HG02642 (cell line): Measurements from ENCODE around the gene CYFIP2.

Source experiments
- ATAC-seq: cut with Tn5 transposase; IDR thresholded peaks from one replicate; pipeline ENCODE4 v1.9.1; 2021; ENCODE audit warnings: mild to moderate bottlenecking; ENCODE audit not compliant: unreplicated experiment, poor library complexity

Gene CYFIP2

GRCh38 chr5:157350939-157351801 lies 85.2 kb downstream of the CYFIP2 start:
- ATAC-seq: peak; percentile 74

DNA sequence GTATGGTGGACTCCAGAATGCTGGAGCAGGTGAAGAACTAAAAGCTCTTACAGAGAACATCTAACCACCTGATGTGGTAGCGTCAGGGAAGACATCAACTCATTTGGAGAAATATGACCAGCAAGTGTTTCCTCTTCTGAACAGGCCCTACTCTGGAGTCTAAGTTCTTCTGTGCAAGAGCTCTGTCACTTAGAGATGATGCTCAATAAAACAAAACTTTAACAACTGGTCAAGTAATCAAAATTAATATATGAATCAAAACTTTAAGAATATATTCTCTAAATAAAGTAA lies 85.8 kb downstream of the CYFIP2 start:
- ATAC-seq: no peak

GRCh38 chr5:157352756-157353340 lies 86.9 kb downstream of the CYFIP2 start:
- ATAC-seq: no peak

- ATAC-seq: no peak
These were observed 88.9 kb downstream of the CYFIP2 start for GRCh38 chr5:157354800-157355199.

DNA sequence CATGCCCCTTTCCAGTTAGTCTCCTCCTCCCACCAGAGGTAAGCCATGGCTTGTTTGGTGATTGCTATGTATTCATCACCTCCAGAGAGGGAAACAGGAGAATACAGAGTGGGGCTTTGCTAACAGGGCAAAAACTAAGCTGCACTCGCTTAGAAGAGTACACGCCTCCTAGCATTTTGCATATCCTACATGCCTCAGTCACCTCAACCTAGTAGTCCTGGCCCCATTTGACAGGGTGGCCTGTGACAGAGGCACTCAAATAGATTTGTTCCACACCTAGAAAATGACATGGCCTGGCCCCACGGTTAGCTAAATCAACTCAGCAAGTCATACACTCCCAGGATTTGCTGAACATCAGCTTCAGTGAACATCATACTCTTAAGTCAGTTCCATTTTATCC lies 90.7 kb downstream of the CYFIP2 start:
- no peak for ATAC-seq

GRCh38 chr5:157357823-157358222 lies 91.9 kb downstream of the CYFIP2 start:
- no peak for ATAC-seq

GRCh38 chr5:157358871-157359270 lies 92.9 kb downstream of the CYFIP2 start:
- no peak for ATAC-seq

DNA sequence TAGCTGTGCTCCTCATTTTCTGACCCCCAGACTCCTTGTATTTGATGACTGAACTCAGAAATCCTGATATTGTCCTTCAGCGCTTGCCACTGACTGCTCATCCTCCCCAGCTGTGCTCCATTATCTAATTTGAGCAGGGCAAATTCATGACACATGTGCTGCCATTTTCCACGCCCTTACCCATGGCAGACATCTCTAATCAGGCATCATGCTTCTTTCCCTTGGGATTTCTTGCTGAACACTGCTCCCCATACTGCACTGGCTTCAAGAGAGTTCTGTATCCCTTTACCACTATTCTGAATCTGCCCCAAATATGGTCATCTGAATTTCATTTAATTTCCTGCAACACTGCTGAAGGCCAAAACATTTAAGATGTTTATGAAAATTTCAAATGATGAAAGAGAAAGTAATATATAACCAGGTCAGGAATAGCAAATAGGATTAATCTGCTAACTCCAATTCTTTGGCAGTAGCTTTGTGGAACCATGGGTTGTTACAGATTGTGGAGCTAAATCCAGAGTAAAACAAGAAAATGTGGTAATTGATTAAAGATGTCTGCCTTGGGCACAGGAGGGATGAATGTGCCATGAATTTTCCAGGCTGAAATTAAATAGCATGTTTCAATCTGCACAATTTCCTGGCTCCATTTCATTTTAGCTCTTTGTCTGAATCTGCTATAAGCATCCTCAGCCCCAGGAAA lies 93.6 kb downstream of the CYFIP2 start:
- no peak for ATAC-seq

GRCh38 chr5:157362012-157362411 lies 96.1 kb downstream of the CYFIP2 start:
- no peak for ATAC-seq

- ATAC-seq: no peak
These were observed 96.6 kb downstream of the CYFIP2 start for GRCh38 chr5:157362502-157362901.

- no peak for ATAC-seq
These were observed 97.1 kb downstream of the CYFIP2 start for GRCh38 chr5:157362982-157363381.

- no peak for ATAC-seq
These were observed 99.8 kb downstream of the CYFIP2 start for GRCh38 chr5:157365732-157366131.

DNA sequence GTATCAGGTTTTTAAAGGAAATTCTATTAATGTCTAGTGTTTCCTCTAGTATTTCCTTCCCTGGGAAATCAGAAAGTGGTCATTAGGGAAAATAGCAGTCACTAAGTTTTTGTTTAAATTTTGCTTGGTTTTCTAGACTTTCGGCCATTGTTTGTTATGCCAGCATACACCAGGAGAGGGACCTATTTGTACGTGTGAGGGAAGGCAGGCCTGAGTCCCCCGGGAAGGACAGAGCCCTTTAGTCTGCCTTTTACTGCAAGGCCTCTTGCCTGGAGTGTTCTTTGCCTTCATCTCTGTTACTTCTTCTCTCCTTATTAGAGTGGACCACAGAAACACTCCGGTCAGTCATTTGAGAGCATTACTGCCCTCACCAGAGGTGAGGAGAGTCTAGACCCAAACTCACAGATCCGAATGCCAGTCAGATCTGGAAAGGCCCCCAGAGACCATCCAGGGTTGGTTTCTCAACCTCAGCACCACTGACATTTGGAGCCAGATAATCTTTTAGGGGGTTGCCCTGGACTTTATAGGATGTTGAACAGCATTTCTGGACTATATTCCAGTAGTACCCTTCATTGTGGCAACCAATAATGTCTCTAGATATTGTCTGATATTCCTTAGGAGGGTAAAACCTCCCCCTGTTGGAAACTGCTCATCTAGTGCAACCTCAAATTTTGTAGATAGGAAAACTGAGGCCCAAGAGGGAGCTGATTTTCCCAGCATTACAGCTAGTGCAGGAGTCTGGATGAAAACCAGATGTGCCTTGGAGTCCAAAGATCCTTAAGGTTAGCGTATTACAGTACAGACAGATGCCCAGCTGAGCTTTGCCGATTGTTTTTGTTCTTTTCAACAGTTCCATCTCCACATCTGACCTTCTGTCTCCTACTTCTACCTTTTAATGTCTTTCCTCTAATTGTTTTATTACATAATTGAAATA lies 101.1 kb downstream of the CYFIP2 start:
- no peak for ATAC-seq

DNA sequence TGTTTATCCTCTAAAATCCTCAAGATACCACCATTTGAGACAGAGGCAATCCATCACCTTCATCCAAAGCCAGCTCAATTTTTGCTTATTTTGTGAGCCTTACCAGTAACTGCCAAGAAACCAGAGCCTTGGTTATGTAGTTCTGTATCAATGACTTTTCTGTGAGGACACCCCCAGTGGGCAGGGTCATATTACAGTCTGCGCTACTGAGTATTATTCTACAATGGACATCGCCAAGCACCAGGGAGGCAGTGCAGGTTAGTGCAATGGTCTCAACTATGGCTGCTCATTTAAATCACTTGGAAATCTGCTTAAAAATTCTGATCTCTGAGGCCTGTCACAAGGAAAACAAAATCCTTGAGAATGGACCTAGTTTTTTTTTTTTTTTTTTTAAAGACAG lies 103.6 kb downstream of the CYFIP2 start:
- no peak for ATAC-seq

DNA sequence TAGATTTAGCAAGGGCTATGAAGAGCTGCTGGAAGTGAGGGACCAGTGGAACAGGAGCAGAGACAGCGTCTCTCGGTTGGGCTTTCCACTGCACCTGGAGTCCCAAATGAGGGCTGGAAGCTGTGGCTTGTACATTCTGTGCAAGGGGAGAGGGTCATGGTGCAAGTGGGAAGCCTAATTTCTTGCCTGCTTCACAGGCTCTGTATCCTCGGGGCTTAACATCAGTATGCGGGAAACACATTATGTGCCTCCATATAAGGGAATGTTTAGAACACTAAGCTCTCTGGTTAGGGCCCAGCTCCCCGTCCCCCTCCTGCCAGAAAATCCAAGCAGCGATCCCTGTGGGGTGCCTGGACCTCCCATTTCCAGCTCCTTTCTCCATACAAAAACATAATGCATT lies 105.0 kb downstream of the CYFIP2 start:
- no peak for ATAC-seq

DNA sequence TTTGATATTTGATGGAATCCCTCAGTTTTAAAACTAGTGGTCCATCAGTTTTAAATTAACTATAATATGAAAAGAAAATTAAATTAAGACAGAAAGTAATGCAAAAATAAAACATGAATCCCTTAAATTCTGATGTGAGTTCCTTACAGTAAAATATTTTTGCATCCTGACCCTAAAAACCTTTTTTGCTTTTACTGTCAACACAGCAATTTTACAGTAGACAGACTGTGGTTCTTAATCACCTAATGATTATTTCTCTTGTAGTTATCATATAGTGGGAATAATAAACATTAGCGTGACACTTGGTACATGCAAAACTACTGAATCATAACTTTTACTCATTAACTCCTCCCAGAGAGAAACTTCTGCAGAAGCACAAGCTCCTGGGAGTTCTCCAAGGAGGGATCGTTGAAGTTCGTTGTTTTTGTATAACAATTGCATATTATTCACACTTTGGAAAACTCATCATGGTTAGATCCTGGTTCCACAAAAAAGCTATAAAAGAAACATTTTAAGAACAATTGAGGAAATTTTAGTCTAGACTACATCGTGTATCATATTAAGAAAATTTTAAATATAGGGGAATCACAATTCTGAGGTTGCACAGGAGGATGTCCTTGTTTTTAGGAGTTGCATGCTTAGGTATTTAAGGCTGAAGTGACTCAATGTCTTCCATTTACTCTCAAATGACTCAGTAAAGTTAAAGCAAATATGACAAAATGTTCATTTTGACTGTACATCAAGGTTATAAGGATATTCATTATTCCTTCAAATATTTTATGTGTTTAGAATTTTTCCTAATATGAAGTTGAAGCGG lies 105.9 kb downstream of the CYFIP2 start:
- no peak for ATAC-seq

DNA sequence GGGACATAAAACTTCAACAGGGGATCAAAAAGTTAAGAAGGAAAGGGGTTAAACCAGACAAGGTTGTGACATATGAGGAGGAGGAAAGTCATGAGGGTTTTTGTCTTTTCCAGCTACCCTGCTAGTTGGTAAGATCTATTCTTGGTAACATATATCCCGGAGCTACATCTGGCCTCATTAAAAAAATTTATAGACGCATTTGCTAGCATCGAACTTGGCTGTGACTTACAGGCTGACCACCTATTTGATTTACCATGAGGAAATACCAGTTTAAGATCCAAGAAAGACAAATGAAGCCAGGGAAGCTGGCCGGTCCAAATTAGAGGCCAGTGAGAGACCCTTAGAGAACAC lies 106.5 kb downstream of the CYFIP2 start:
- ATAC-seq: no peak

DNA sequence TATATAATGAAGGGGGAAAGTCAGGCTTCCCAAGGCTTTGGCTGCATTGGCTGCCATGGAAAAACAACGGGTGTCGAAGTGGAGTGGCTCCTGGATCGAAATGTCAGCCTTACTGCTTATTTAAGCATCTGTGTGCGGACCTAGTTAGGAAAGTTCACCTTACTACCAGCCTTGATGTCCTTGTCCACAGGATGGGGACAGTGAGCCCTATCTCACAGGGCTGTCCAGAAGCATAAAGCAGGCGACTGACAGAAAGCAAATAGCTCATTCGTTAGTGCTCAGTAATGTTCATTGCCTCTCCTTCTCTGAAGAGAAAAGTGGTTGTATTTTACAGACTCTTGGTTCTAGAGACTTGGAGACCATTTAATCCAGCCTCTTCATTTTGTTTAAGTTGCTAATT lies 112.6 kb downstream of the CYFIP2 start:
- ATAC-seq: no peak

- no peak for ATAC-seq
These were observed 114.1 kb downstream of the CYFIP2 start for GRCh38 chr5:157379983-157380382.

DNA sequence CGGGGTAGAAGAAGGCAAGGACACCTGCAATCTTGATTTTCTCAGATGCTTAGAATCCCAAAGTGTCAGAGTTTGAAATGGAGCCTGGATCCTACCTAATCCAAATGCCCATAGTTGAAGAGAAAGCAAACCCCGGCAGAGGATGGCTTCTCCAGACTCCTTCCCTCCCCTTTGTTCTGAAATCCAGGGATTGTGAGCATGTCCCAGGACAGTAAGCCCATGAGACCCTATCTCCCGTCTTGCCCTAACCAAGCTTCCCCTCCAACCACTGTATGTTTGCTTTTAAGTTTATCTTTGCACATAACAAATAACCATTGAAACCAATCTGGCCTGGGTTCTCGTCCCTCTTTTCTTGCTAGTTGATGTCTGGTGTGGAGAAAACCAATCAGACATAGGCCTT lies 115.8 kb downstream of the CYFIP2 start:
- ATAC-seq: no peak
